Parathyroid adenoma (tissue), 2 donors: Measurements from ENCODE around the gene FSTL4.

Experiments
- H2AFZ ChIP-seq: fragments of 300-600 bp; sonication (generic); one replicate; pipeline ENCODE4 v1.7.0; 2017; ENCODE audit warnings: antibody characterized with exemption, mild to moderate bottlenecking
- H3K27ac ChIP-seq: fragments of 300-600 bp; sonication (generic); one replicate; pipeline ENCODE4 v1.7.0; 2017
- H3K27me3 ChIP-seq: fragments of 300-600 bp; sonication (generic); one replicate; pipeline ENCODE4 v1.7.0; 2017; ENCODE audit warnings: low read length; ENCODE audit not compliant: control insufficient read depth, insufficient read depth
- H3K36me3 ChIP-seq: fragments of 300-600 bp; sonication (generic); one replicate; pipeline ENCODE4 v1.7.0; 2017; ENCODE audit warnings: low read length; ENCODE audit not compliant: control insufficient read depth, insufficient read depth
- H3K4me1 ChIP-seq: fragments of 300-600 bp; sonication (generic); one replicate; pipeline ENCODE4 v1.7.0; 2017; ENCODE audit warnings: control low read depth
- H3K4me2 ChIP-seq: fragments of 300-600 bp; sonication (generic); one replicate; pipeline ENCODE4 v1.7.0; 2017; ENCODE audit warnings: low read length
- H3K4me3 ChIP-seq: fragments of 300-600 bp; sonication (generic); one replicate; pipeline ENCODE4 v1.7.0; 2017; ENCODE audit warnings: low read depth, low read length
- H3K79me2 ChIP-seq: fragments of 300-600 bp; sonication (generic); one replicate; pipeline ENCODE4 v1.7.0; 2017; ENCODE audit warnings: control low read depth
- H3K9ac ChIP-seq: fragments of 300-600 bp; sonication (generic); one replicate; pipeline ENCODE4 v1.7.0; 2017; ENCODE audit warnings: mild to moderate bottlenecking
- H3K9me3 ChIP-seq: fragments of 300-600 bp; sonication (generic); one replicate; pipeline ENCODE4 v1.7.0; 2017; ENCODE audit warnings: low read length; ENCODE audit not compliant: control insufficient read depth
- TF ChIP-seq, protein P1 (sequence below): fragments of 300-600 bp; sonication (generic); IDR thresholded peaks from one replicate; pipeline ENCODE4 v1.7.0; 2017; ENCODE audit warnings: antibody characterized with exemption, mild to moderate bottlenecking
- donor health status: primary hyperparathyroidism.

FSTL4 gene

GRCh38 chr5:133202066-133202665 lies 410.2 kb downstream of the FSTL4 start:
- Histone ChIP-seq H3K9me3 (no peaks in the 10 kb centered on the region), H2AFZ (no peak overlapping the region), H3K27ac (peak overlapping the region; percentile 98), H3K4me1 (peaks cover 71% of the 10 kb centered on the region), H3K27me3 (no peaks in the 10 kb centered on the region), H3K9ac (no peak overlapping the region), H3K4me3 (no peak overlapping the region), H3K79me2 (no peaks in the 10 kb centered on the region), H3K4me2 (no peak overlapping the region), H3K36me3 (no peaks in the 10 kb centered on the region)
- TF ChIP-seq, protein P1, sequence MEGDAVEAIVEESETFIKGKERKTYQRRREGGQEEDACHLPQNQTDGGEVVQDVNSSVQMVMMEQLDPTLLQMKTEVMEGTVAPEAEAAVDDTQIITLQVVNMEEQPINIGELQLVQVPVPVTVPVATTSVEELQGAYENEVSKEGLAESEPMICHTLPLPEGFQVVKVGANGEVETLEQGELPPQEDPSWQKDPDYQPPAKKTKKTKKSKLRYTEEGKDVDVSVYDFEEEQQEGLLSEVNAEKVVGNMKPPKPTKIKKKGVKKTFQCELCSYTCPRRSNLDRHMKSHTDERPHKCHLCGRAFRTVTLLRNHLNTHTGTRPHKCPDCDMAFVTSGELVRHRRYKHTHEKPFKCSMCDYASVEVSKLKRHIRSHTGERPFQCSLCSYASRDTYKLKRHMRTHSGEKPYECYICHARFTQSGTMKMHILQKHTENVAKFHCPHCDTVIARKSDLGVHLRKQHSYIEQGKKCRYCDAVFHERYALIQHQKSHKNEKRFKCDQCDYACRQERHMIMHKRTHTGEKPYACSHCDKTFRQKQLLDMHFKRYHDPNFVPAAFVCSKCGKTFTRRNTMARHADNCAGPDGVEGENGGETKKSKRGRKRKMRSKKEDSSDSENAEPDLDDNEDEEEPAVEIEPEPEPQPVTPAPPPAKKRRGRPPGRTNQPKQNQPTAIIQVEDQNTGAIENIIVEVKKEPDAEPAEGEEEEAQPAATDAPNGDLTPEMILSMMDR, result no peak

DNA sequence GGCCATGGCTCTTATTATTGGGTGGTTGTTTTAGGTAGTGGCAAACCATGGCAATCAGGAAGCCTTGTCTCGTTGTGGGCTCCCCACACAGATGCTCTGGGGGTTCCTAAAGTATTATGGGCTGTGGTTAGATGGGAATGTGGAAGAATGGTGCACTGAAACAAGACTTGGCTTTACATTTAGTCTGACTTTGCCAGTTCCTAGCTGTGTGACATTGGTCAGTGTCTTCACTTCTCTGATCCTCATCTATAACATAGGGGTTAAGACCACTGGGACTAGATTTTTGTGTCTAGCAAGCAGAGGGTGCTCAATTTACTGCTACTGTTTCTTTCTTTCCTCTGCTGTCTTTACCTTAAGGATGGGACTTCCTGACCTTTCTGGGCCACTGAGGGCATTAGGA lies 411.0 kb downstream of the FSTL4 start:
- no peaks in the 10 kb centered on the region for H3K79me2 ChIP-seq
- no peak overlapping the region for H2AFZ ChIP-seq
- H3K36me3 ChIP-seq, result no peaks in the 10 kb centered on the region
- H3K9me3 ChIP-seq, result no peaks in the 10 kb centered on the region
- no peaks in the 10 kb centered on the region for H3K27me3 ChIP-seq
- TF ChIP-seq, protein P1, result no peak
- H3K4me3 ChIP-seq, result no peak overlapping the region
- H3K27ac ChIP-seq, result peak overlapping the region; percentile 98
- no peak overlapping the region for H3K9ac ChIP-seq
- peaks cover 73% of the 10 kb centered on the region for H3K4me1 ChIP-seq
- H3K4me2 ChIP-seq, result no peak overlapping the region

DNA sequence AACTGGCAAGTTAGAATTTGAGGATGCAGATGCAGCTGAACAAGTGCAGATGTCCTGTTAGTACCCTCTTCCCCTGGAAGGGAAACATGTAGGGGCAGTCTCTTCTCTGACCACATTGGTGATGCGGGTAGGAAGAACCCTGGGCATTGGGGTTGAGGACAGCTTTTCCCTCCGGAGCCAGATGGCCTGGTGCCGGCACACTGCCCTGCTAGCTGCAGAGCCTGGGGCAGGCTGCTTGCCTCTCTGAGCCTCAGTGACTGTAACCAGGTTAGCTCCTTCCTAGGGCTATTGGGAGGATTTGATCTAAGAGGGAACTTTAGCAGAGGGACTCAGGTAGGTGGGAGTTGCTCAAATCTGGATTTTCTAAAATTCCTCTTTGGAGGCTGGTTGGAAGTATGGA lies 412.1 kb downstream of the FSTL4 start:
- no peaks in the 10 kb centered on the region for H3K9me3 ChIP-seq
- H3K27ac ChIP-seq, result peak overlapping the region; percentile 98
- H3K36me3 ChIP-seq, result no peaks in the 10 kb centered on the region
- H3K4me1 ChIP-seq, result peaks cover 70% of the 10 kb centered on the region
- no peaks in the 10 kb centered on the region for H3K79me2 ChIP-seq
- no peak overlapping the region for H3K4me2 ChIP-seq
- no peaks in the 10 kb centered on the region for H3K27me3 ChIP-seq
- no peak overlapping the region for H3K9ac ChIP-seq
- peak overlapping the region; percentile 16 for H2AFZ ChIP-seq
- TF ChIP-seq, protein P1, result no peak
- no peak overlapping the region for H3K4me3 ChIP-seq

GRCh38 chr5:133199417-133200178 lies 412.7 kb downstream of the FSTL4 start:
- H3K9ac ChIP-seq, result no peak overlapping the region
- no peak overlapping the region for H3K4me3 ChIP-seq
- H3K9me3 ChIP-seq, result no peaks in the 10 kb centered on the region
- no peaks in the 10 kb centered on the region for H3K36me3 ChIP-seq
- TF ChIP-seq, protein P1, result no peak
- H3K27ac ChIP-seq, result peak overlapping the region; percentile 98
- no peaks in the 10 kb centered on the region for H3K27me3 ChIP-seq
- peaks cover 63% of the 10 kb centered on the region for H3K4me1 ChIP-seq
- no peak overlapping the region for H3K4me2 ChIP-seq
- peak overlapping the region; percentile 16 for H2AFZ ChIP-seq
- H3K79me2 ChIP-seq, result no peaks in the 10 kb centered on the region
